ENCODE data around the gene RC3H1. TPM values are rescaled to one million over a fixed set of nuclear protein-coding genes. Genes with fewer than 3 reads are reported as not detected.
"Not testable (repeated sequence)": the region's sequence is repeated elsewhere in the genome, so short reads cannot be mapped to it uniquely, and the experiment has no call there.

Gene RC3H1
- total RNA-seq, 1 donor from 2014 or later: 56.4 TPM

GRCh38 chr1:173946380-173946921 lies 75.7 kb downstream of the RC3H1 start:
- peak; percentile 25 for DNase-seq (ENCODE audit: low read depth)

GRCh38 chr1:173937062-173937461 lies 85.1 kb downstream of the RC3H1 start:
- DNase-seq (ENCODE audit: low read depth): no peak

GRCh38 chr1:173934440-173934839 lies 87.7 kb downstream of the RC3H1 start:
- DNase-seq (ENCODE audit: low read depth): peak; percentile 25

GRCh38 chr1:173930541-173930940 lies 91.6 kb downstream of the RC3H1 start:
- not testable (repeated sequence) for DNase-seq (ENCODE audit: low read depth)

GRCh38 chr1:173925306-173926242 lies 96.6 kb downstream of the RC3H1 start:
- peak; percentile 6 for DNase-seq (ENCODE audit: low read depth)

- no peak for DNase-seq (ENCODE audit: low read depth)
These were observed 101.3 kb downstream of the RC3H1 start for GRCh38 chr1:173920861-173921260.

GRCh38 chr1:173917635-173918493 lies 104.3 kb downstream of the RC3H1 start:
- no peak for DNase-seq (ENCODE audit: low read depth)

GRCh38 chr1:173917149-173917548 lies 105.0 kb downstream of the RC3H1 start, which contains the start of gene SERPINC1:
Gene SERPINC1 (minus strand): TSS chr1:173917327. CDS start chr1:173917259, 68 bp downstream.
- DNase-seq (ENCODE audit: low read depth): no peak

- no peak for DNase-seq (ENCODE audit: low read depth)
These were observed 105.5 kb downstream of the RC3H1 start for GRCh38 chr1:173916667-173917066.

GRCh38 chr1:173915596-173915995 lies 106.6 kb downstream of the RC3H1 start:
- DNase-seq (ENCODE audit: low read depth): no peak

GRCh38 chr1:173914366-173914871 lies 107.7 kb downstream of the RC3H1 start:
- no peak for DNase-seq (ENCODE audit: low read depth)

GRCh38 chr1:173913111-173913510 lies 109.0 kb downstream of the RC3H1 start:
- DNase-seq (ENCODE audit: low read depth): no peak

GRCh38 chr1:173903827-173904531 lies 118.2 kb downstream of the RC3H1 start:
- peak; percentile 15 for DNase-seq (ENCODE audit: low read depth)

- DNase-seq (ENCODE audit: low read depth): no peak
These were observed 121.2 kb downstream of the RC3H1 start for GRCh38 chr1:173900992-173901391.

- no peak for DNase-seq (ENCODE audit: low read depth)
These were observed 121.7 kb downstream of the RC3H1 start for GRCh38 chr1:173900427-173900826.

- no peak for DNase-seq (ENCODE audit: low read depth)
These were observed 128.0 kb downstream of the RC3H1 start for GRCh38 chr1:173894189-173894588.

- no peak for DNase-seq (ENCODE audit: low read depth)
These were observed 128.5 kb downstream of the RC3H1 start for GRCh38 chr1:173893611-173894010.

GRCh38 chr1:173889885-173890284 lies 132.3 kb downstream of the RC3H1 start:
- no peak for DNase-seq (ENCODE audit: low read depth)

GRCh38 chr1:173888749-173889148 lies 133.4 kb downstream of the RC3H1 start:
- DNase-seq (ENCODE audit: low read depth): no peak

- no peak for DNase-seq (ENCODE audit: low read depth)
These were observed 134.5 kb downstream of the RC3H1 start for GRCh38 chr1:173887627-173888026.

Data from renal cortical epithelial cell (primary cell).